Ectodermal cell (in vitro differentiated cells): ENCODE results near the gene ZMYM2.
A peak's percentile ranks its signal among the peaks of the same experiment; 100 is the strongest.

Source experiments
- H3K27ac ChIP-seq: 2 replicates; pipeline ENCODE4 v1.7.0; 2013; ENCODE audit warnings: mild to moderate bottlenecking, low read depth, low read length; ENCODE audit not compliant: insufficient read depth, poor library complexity, severe bottlenecking
- H3K27me3 ChIP-seq: 2 replicates; pipeline ENCODE4 v1.7.0; 2013; ENCODE audit warnings: mild to moderate bottlenecking, low read length; ENCODE audit not compliant: insufficient read depth, control insufficient read depth, poor library complexity, severe bottlenecking
- H3K36me3 ChIP-seq: one replicate; pipeline ENCODE4 v1.7.0; 2013; ENCODE audit warnings: low read length; ENCODE audit not compliant: control insufficient read depth, insufficient read depth
- H3K4me1 ChIP-seq: one replicate; pipeline ENCODE4 v1.7.0; 2013; ENCODE audit warnings: low read length; ENCODE audit not compliant: control insufficient read depth, insufficient read depth
- H3K4me3 ChIP-seq: 2 replicates; pipeline ENCODE4 v1.7.0; 2013; ENCODE audit warnings: low read depth, low read length, control low read depth; ENCODE audit not compliant: insufficient read depth
- H3K9me3 ChIP-seq: 2 replicates; pipeline ENCODE4 v1.7.0; 2013; ENCODE audit warnings: mild to moderate bottlenecking, low read length, moderate library complexity; ENCODE audit not compliant: control insufficient read depth
- WGBS, 2 experiments: methylation state at CpG; one replicate each; pipeline ENCODE4 v1.1.7; 2013; ENCODE audit warnings: missing lambda C conversion rate in 2 of 2; 5-methylcytosine and 5-hydroxymethylcytosine counted together

The ZMYM2 gene

GRCh38 chr13:20099319-20099718, 140.8 kb downstream of the ZMYM2 start:
- Histone ChIP-seq H3K27me3 (no peaks in the 10 kb centered on the region), H3K4me1 (no peaks in the 10 kb centered on the region), H3K36me3 (no peaks in the 10 kb centered on the region), H3K4me3 (no peak overlapping the region), H3K27ac (no peak overlapping the region), H3K9me3 (no peaks in the 10 kb centered on the region)
- 68 to 71% methylated on average over 9 of the region's 9 CpGs for WGBS, 2 experiments

- Histone ChIP-seq H3K9me3 (no peaks in the 10 kb centered on the region), H3K4me3 (no peak overlapping the region), H3K4me1 (no peaks in the 10 kb centered on the region), H3K27ac (no peak overlapping the region), H3K27me3 (no peaks in the 10 kb centered on the region), H3K36me3 (no peaks in the 10 kb centered on the region)
- WGBS, 2 experiments = 81 to 83% methylated on average over 8 of the region's 8 CpGs
These were observed 143.2 kb downstream of the ZMYM2 start for GRCh38 chr13:20101467-20102316.

DNA sequence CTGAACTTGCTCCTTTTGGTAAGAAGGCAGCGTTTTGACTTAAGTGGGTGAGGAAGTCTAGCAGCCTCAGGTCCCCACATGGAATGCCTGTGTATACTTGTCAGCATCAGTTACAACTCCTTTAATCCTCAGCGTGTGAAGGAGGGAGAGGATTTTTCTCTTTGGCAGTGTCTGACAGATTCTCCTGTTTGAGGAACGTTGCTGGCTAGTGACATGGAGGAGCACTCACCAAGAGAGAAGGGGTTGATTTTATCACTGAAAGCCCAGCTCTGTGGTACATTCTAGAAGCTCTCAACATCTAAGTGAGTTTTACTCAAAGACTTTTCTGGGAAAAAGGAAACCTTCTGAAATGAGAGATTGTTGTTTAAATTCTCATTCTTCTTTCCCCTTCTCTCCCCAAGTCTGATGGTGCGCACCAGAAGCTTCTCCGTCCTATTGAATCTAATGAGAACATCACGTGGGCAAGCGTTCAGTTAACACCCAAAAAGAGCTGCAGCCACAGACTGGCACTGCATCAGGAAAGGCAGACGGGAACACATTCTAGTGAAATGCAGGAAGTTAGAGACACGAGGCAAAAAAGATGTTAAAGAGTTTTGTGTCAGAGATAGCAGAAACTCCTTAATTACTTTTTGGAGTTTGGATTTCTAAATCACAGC, 144.1 kb downstream of the ZMYM2 start:
- no peak overlapping the region for H3K4me3 ChIP-seq
- no peaks in the 10 kb centered on the region for H3K27me3 ChIP-seq
- no peaks in the 10 kb centered on the region for H3K4me1 ChIP-seq
- no peak overlapping the region for H3K27ac ChIP-seq
- no peaks in the 10 kb centered on the region for H3K36me3 ChIP-seq
- WGBS, 2 experiments = 82 to 86% methylated on average over 9 of the region's 9 CpGs
- no peaks in the 10 kb centered on the region for H3K9me3 ChIP-seq

DNA sequence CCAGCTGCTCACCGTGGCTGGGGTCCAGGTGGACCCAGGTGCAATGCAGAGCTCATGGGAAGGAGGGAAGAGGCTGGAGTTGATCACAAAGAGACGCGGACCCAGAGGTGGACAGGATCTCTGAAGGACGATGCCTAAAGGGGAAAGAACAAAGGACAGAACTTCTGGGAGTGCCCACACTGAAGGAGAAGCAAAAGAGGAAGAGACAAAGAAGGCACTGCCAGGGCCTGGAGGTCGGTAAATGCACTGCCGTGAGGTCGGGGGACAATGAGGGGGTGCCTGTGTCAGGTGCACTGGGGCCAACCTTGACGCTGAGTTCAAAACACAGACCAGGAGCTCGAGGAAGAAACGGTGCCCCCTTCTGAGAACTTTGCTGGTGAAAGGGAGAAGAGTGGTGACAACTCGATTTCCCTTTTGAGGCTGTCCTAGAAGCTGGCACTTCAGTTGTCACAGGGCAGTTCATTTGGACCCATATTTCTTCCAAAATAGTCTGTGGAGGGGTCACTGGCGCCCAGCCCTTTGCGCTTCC, 146.7 kb downstream of the ZMYM2 start:
- Histone ChIP-seq H3K27ac (no peak overlapping the region), H3K4me1 (no peaks in the 10 kb centered on the region), H3K36me3 (no peaks in the 10 kb centered on the region), H3K9me3 (no peaks in the 10 kb centered on the region), H3K4me3 (no peak overlapping the region), H3K27me3 (no peaks in the 10 kb centered on the region)
- WGBS, 2 experiments = 92 to 95% methylated on average over 13 of the region's 13 CpGs

DNA sequence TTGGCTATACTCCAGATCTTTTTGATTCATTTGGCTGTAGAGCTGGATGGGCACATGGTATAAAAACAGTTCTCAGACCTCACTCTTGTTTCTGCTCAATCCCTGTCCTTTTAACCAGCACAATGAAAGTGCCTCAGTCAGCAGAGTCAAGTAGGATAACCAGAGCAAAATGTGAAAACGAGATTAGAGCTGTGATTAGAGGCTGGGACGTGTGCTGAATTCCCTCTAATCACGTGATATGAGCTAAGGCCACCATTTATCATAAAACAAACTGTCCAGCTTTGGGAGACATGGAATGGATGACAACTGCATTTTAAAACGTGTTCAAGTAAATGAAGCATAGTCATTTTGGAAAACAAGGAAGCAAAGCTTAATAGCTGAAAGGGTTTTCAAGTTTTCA, 148.2 kb downstream of the ZMYM2 start:
- Histone ChIP-seq H3K36me3 (no peaks in the 10 kb centered on the region), H3K27ac (no peak overlapping the region), H3K27me3 (no peaks in the 10 kb centered on the region), H3K4me1 (no peaks in the 10 kb centered on the region), H3K9me3 (no peaks in the 10 kb centered on the region), H3K4me3 (no peak overlapping the region)
- WGBS, 2 experiments = 55 to 61% methylated on average over 4 of the region's 4 CpGs

DNA sequence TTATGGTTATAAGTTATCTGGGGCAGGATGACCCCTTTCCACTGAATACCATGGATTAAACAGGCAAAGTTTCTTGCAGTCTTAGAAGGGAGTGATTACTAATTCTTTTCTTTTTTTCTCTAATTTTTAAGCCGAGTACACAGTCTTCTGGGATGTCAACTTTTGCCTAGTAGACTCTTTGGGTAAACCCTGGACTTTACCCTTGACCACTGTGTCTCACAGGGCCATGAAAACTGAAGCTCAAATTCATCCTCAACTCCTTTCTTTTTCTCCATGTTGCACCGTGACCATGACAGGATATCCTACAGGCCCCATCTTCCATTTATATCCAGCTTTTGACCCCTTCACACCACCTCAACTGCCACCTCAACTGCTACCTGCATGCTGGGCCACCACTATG, 150.5 kb downstream of the ZMYM2 start:
- Histone ChIP-seq H3K36me3 (no peaks in the 10 kb centered on the region), H3K27me3 (no peaks in the 10 kb centered on the region), H3K4me1 (no peaks in the 10 kb centered on the region), H3K27ac (no peak overlapping the region), H3K4me3 (no peak overlapping the region), H3K9me3 (no peaks in the 10 kb centered on the region)
- 82 to 88% methylated on average over 2 of the region's 2 CpGs for WGBS, 2 experiments

DNA sequence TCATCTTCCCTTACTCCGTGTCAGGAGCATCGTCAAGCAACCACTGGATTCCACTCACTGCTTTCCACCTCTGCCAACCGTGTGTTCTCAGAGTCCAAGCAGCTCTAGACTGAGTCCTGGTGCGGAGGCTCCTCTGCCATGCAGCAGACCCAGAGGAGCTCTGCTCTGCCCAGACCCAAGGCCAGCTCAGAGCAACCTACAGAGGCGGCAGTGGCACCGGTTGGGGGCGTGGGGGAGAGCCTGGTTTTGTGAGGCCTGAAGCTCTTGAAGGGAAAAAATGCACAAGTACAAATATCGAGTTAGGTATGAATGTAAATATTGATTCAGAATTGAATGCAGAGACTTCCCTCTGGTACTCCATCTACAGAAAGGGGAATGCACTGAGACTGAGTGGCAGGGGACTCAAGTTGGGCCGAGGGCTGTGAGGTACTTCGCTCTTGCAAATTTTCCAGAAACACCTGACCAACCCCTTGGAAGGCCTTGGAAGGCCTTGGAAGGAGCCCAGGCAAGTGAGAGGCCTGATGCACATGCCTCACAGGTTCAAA, 155.6 kb downstream of the ZMYM2 start:
- Histone ChIP-seq H3K4me1 (no peaks in the 10 kb centered on the region), H3K4me3 (no peak overlapping the region), H3K27me3 (peaks cover 5% of the 10 kb centered on the region), H3K27ac (no peak overlapping the region), H3K36me3 (no peaks in the 10 kb centered on the region), H3K9me3 (no peaks in the 10 kb centered on the region)
- 92 to 95% methylated on average over 10 of the region's 10 CpGs for WGBS, 2 experiments

- H3K36me3 ChIP-seq = no peaks in the 10 kb centered on the region
- H3K4me3 ChIP-seq = no peak overlapping the region
- peaks cover 5% of the 10 kb centered on the region for H3K27me3 ChIP-seq
- 88 to 89% methylated on average over 6 of the region's 6 CpGs for WGBS, 2 experiments
- H3K9me3 ChIP-seq = no peaks in the 10 kb centered on the region
- no peaks in the 10 kb centered on the region for H3K4me1 ChIP-seq
- H3K27ac ChIP-seq = no peak overlapping the region
These were observed 157.7 kb downstream of the ZMYM2 start for GRCh38 chr13:20116213-20116612.

- WGBS, 2 experiments = 3 to 5% methylated on average over 47 to 54 of the region's 55 CpGs
- Histone ChIP-seq H3K27me3 (peaks cover 5% of the 10 kb centered on the region), H3K9me3 (no peaks in the 10 kb centered on the region), H3K27ac (no peak overlapping the region), H3K4me1 (no peaks in the 10 kb centered on the region), H3K4me3 (peak overlapping the region; percentile 35), H3K36me3 (no peaks in the 10 kb centered on the region)
These were observed 160.0 kb downstream of the ZMYM2 start for GRCh38 chr13:20118268-20119140.
